ENCODE measurements around the gene EVL.
A peak's percentile ranks its signal among the peaks of the same experiment; 100 is the strongest.
"Not testable (repeated sequence)": the region's sequence is repeated elsewhere in the genome, so short reads cannot be mapped to it uniquely, and the experiment has no call there.

Gene EVL

GRCh38 chr14:100180671-100181070 lies 115.4 kb downstream of the EVL start:
- DNase-seq, result not testable (repeated sequence)

GRCh38 chr14:100181876-100182551 lies 116.8 kb downstream of the EVL start:
- DNase-seq, result not testable (repeated sequence)

- no peak for DNase-seq
Measured at GRCh38 chr14:100187247-100187833, 122.1 kb downstream of the EVL start.

GRCh38 chr14:100188392-100189030 lies 123.3 kb downstream of the EVL start:
- no peak for DNase-seq

GRCh38 chr14:100190126-100190525 lies 124.9 kb downstream of the EVL start:
- DNase-seq, result no peak

GRCh38 chr14:100191584-100192249 lies 126.5 kb downstream of the EVL start:
- DNase-seq, result no peak

- no peak for DNase-seq
Measured at GRCh38 chr14:100192250-100192671, 127.0 kb downstream of the EVL start.

GRCh38 chr14:100192672-100193416 lies 127.6 kb downstream of the EVL start:
- DNase-seq, result peak; percentile 100

All from activated effector memory CD4-positive, alpha-beta T cell treated with Interleukin-2 at 50 U/mL for 16 hours (primary cell).